Thoracic aorta (tissue), 2 donors: Measurements from ENCODE around the gene B9D1. TPM values are rescaled to one million over a fixed set of nuclear protein-coding genes. Genes with fewer than 3 reads are reported as not detected.
A peak's percentile ranks its signal among the peaks of the same experiment; 100 is the strongest.

Experiments used
- ATAC-seq: fragments of 150-250 bp; one replicate; pipeline ENCODE4 v1.8.0; 2017; ENCODE audit warnings: low read depth; ENCODE audit not compliant: insufficient number of reproducible peaks, low FRiP score
- DNase-seq: peaks from one replicate; pipeline ENCODE4 v3.0.0-alpha.2; 2020; ENCODE audit warnings: low spot score
- H3K27ac ChIP-seq, 2 donors: fragments of 200-600 bp; sonication (generic); 1 replicate in 1 of 2; 2 replicates in 1 of 2; pipeline ENCODE4 v1.5.1; 2016; ENCODE audit warnings: mild to moderate bottlenecking in 2 of 2, moderate library complexity in 2 of 2
- H3K27me3 ChIP-seq: fragments of 200-600 bp; sonication (generic); replicated peaks from 2 replicates; pipeline ENCODE4 v1.6.0; 2016; ENCODE audit warnings: mild to moderate bottlenecking; ENCODE audit not compliant: insufficient read depth
- H3K36me3 ChIP-seq: fragments of 200-600 bp; sonication (generic); one replicate; pipeline ENCODE4 v1.5.1; 2016
- H3K4me1 ChIP-seq, 2 donors: fragments of 200-600 bp; sonication (generic); 1 replicate in 1 of 2; 2 replicates in 1 of 2; pipeline versions ENCODE4 v1.5.1 to v1.6.0; 2016; ENCODE audit warnings: low read depth in 2 of 2, mild to moderate bottlenecking in 1 of 2; ENCODE audit not compliant: control insufficient read depth in 1 of 2
- H3K4me3 ChIP-seq: fragments of 200-600 bp; sonication (generic); 2 replicates; pipeline ENCODE4 v1.5.1; 2016; ENCODE audit warnings: mild to moderate bottlenecking
- H3K9me3 ChIP-seq: fragments of 200-600 bp; sonication (generic); 2 replicates; pipeline ENCODE4 v1.5.1; 2016
- CTCF ChIP-seq: fragments of 200-600 bp; sonication (generic); IDR thresholded peaks from one replicate; pipeline ENCODE4 v1.5.1; 2019; ENCODE audit warnings: antibody characterized with exemption
- total RNA-seq, 2 donors: library from RNA; depleted of rRNA; stranded (reverse); fragments of >200 nt; gene quantifications; one replicate each; pipeline versions ENCODE4 v1.1.0 to v1.2.3, GENCODE V29; 2016

Gene B9D1
- total RNA-seq, 2 donors from 2014 or later: 6.3 to 33.4 TPM

DNA sequence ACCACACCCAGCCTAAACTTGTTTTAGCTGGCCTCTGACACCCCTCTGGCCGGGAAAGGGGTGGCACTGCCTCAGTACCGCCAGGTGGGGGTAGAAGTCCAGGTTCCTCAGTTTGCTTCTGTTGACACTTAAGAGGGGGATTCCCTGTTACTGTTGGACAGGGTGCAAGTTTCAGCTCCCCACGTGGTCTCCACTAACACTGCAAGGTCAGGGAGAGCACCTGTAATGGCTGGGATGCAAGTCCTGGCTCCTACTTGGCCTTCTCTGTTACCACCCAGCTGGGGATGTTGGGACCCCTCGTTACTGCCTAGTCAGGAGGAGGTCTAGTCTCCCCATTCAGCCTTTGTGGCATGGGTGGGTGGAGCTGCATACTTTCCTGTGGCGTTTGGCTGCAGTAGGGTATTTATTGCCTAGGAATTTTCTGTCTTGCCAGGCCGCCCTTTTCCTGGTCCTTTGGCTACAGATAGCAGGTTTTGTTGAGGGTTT lies 35.1 kb upstream of the B9D1 start:
- ATAC-seq (no peak), DNase-seq (no peak)
- peaks cover 21 to 39% of the 10 kb centered on the region in 2 donors for H3K4me1 ChIP-seq
- H3K9me3 ChIP-seq: no peaks in the 10 kb centered on the region
- peak overlapping the region; percentile 37 for H3K4me3 ChIP-seq
- no peak for TF ChIP-seq CTCF
- no peaks in the 10 kb centered on the region for H3K27me3 ChIP-seq
- peak overlapping the region; percentile 82 to 87 for H3K27ac ChIP-seq
- no peaks in the 10 kb centered on the region for H3K36me3 ChIP-seq

GRCh38 chr17:19392303-19392702 lies 29.8 kb upstream of the B9D1 start:
- H3K27me3 ChIP-seq: no peaks in the 10 kb centered on the region
- no peak for ATAC-seq
- TF ChIP-seq CTCF: no peak

GRCh38 chr17:19391432-19391831 lies 28.9 kb upstream of the B9D1 start:
- H3K27me3 ChIP-seq: no peaks in the 10 kb centered on the region
- no peak for DNase-seq
- peaks cover 43 to 68% of the 10 kb centered on the region in 2 donors for H3K4me1 ChIP-seq
- no peaks in the 10 kb centered on the region for H3K36me3 ChIP-seq
- H3K27ac ChIP-seq: peak overlapping the region; percentile 98 to 99
- no peak for ATAC-seq
- H3K4me3 ChIP-seq: no peak overlapping the region
- no peaks in the 10 kb centered on the region for H3K9me3 ChIP-seq
- TF ChIP-seq CTCF: no peak

More at GRCh38 chr17:19392303-19392702, 29.8 kb upstream of the B9D1 start:
- H3K9me3 ChIP-seq: no peaks in the 10 kb centered on the region
- H3K4me1 ChIP-seq: peaks cover 40 to 66% of the 10 kb centered on the region in 2 donors
- no peaks in the 10 kb centered on the region for H3K36me3 ChIP-seq
- H3K4me3 ChIP-seq: no peak overlapping the region
- DNase-seq: no peak
- peak overlapping the region; percentile 98 to 99 for H3K27ac ChIP-seq

GRCh38 chr17:19390951-19391350 lies 28.4 kb upstream of the B9D1 start:
- H3K27ac ChIP-seq: peak overlapping the region; percentile 98 to 99
- H3K36me3 ChIP-seq: no peaks in the 10 kb centered on the region
- DNase-seq: no peak
- TF ChIP-seq CTCF: no peak
- ATAC-seq: no peak
- H3K4me3 ChIP-seq: no peak overlapping the region
- no peaks in the 10 kb centered on the region for H3K27me3 ChIP-seq
- H3K4me1 ChIP-seq: peaks cover 45 to 73% of the 10 kb centered on the region in 2 donors
- H3K9me3 ChIP-seq: no peaks in the 10 kb centered on the region

GRCh38 chr17:19388791-19389785 lies 26.6 kb upstream of the B9D1 start:
- H3K4me3 ChIP-seq: no peak overlapping the region
- peaks cover 58 to 92% of the 10 kb centered on the region in 2 donors for H3K4me1 ChIP-seq
- H3K27ac ChIP-seq: peak overlapping the region; percentile 98 to 99
- ATAC-seq: no peak
- no peak for DNase-seq
- no peaks in the 10 kb centered on the region for H3K9me3 ChIP-seq
- H3K27me3 ChIP-seq: no peaks in the 10 kb centered on the region
- no peak for TF ChIP-seq CTCF
- no peaks in the 10 kb centered on the region for H3K36me3 ChIP-seq
